Brain microvascular endothelial cell (primary cell): Measurements from ENCODE around the gene HOXD8.

Experiments used
- DNase-seq: peaks from one replicate; pipeline ENCODE4 v3.0.0-alpha.2; 2020
- H3K27ac ChIP-seq: fragments of 250-450 bp; sonication (Bioruptor Pico); 2 replicates; pipeline ENCODE4 v1.5.1; 2020; ENCODE audit warnings: mild to moderate bottlenecking, moderate library complexity
- H3K27me3 ChIP-seq: fragments of 250-450 bp; sonication (Bioruptor Pico); replicated peaks from 2 replicates; pipeline ENCODE4 v1.5.1; 2020; ENCODE audit warnings: mild to moderate bottlenecking
- H3K36me3 ChIP-seq: fragments of 250-450 bp; sonication (Bioruptor Pico); replicated peaks from 2 replicates; pipeline ENCODE4 v1.5.1; 2020; ENCODE audit warnings: mild to moderate bottlenecking
- H3K4me3 ChIP-seq: 2 replicates; pipeline ENCODE4 v1.5.1; 2011; ENCODE audit warnings: low read depth, mild to moderate bottlenecking, control low read depth, low read length, moderate library complexity
- CTCF ChIP-seq: IDR thresholded peaks from 2 replicates; pipeline ENCODE4 v1.5.1; 2011; ENCODE audit warnings: low read depth, mild to moderate bottlenecking, moderate library complexity, low read length, control low read depth, inconsistent platforms; ENCODE audit errors: missing control alignments
- in situ Hi-C: cut with HindIII; loops from 2 replicates; pipeline ENCODE4 v1.10.0; 2017; ENCODE audit warnings: low sequenced_read_pairs, low pct_ligation_motif_present

HOXD8 gene

GRCh38 chr2:176097820-176098365 is 31.6 kb upstream of the HOXD8 start:
- Histone ChIP-seq H3K36me3 (no peaks in the 10 kb centered on the region), H3K27ac (no peak overlapping the region), H3K27me3 (peaks cover 100% of the 10 kb centered on the region), H3K4me3 (no peak overlapping the region)
- no peak for TF ChIP-seq CTCF
- in situ Hi-C loops = loop anchor here (10.0 kb wide), 1 partner anchor 733 kb away; no protein-coding TSS in a partner anchor
- no peak for DNase-seq

- no peak for TF ChIP-seq CTCF
- in situ Hi-C loops = loop anchor here (10.0 kb wide), 1 partner anchor 734 kb away; no protein-coding TSS in a partner anchor
- H3K36me3 ChIP-seq = no peaks in the 10 kb centered on the region
- DNase-seq = no peak
- H3K27me3 ChIP-seq = peaks cover 97% of the 10 kb centered on the region
- H3K4me3 ChIP-seq = no peak overlapping the region
- no peak overlapping the region for H3K27ac ChIP-seq
Measured at GRCh38 chr2:176098366-176099158, 30.9 kb upstream of the HOXD8 start.

DNA sequence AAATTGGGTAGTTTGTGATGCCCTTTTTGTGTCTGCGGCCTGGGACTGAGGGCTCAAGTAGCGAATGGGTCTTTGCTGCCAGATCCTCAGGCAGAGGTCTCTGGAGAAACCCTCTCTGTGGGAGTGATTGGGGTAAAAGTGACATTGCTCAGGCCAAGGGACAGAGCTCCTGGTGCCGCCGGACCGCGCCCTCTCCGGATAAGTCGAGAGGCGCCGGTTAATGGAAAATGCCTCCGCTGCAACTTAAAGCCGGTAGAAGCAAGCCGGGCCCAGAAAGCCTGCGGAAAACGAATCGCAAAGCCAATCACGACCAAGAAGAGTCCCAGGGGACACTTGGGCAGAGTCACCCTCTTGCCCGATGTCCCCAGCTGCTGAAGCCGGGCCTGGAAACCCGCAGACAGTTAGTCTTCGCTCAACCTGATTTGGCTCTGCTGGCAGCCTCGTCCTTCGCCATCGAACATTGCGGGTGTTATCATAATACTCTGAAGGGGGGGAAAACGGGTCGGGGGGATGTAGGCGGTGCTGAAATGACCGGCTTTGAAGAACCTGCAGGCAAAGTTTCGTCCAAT is 30.3 kb upstream of the HOXD8 start:
- in situ Hi-C loops = loop anchor here (10.0 kb wide), 1 partner anchor 734 kb away; no protein-coding TSS in a partner anchor
- TF ChIP-seq CTCF = no peak
- no peak overlapping the region for H3K4me3 ChIP-seq
- no peak for DNase-seq
- no peaks in the 10 kb centered on the region for H3K36me3 ChIP-seq
- H3K27ac ChIP-seq = no peak overlapping the region
- peaks cover 97% of the 10 kb centered on the region for H3K27me3 ChIP-seq

- Histone ChIP-seq H3K27ac (no peak within 1 kb of the TSS), H3K4me3 (no peak within 1 kb of the TSS), H3K36me3 (no peaks in the 10 kb centered on the region), H3K27me3 (peaks cover 97% of the 10 kb centered on the region)
- in situ Hi-C loops = loop anchor here (10.0 kb wide), 1 partner anchor 735 kb away; no protein-coding TSS in a partner anchor
- no peak for DNase-seq
- TF ChIP-seq CTCF = no peak
Measured at GRCh38 chr2:176099728-176100546, 29.6 kb upstream of the HOXD8 start, which contains the start of gene HOXD12. Gene HOXD12, plus strand, starts transcription at chr2:176099795. Its CDS starts 7 bp downstream, at chr2:176099802.

- no peaks in the 10 kb centered on the region for H3K36me3 ChIP-seq
- TF ChIP-seq CTCF = no peak
- no peak for DNase-seq
- no peak overlapping the region for H3K27ac ChIP-seq
- peaks cover 97% of the 10 kb centered on the region for H3K27me3 ChIP-seq
- in situ Hi-C loops = no loop called here
- H3K4me3 ChIP-seq = no peak overlapping the region
Measured at GRCh38 chr2:176100547-176101140, 28.9 kb upstream of the HOXD8 start.
